ENCODE data around the gene TRAPPC3L. TPM values are rescaled to one million over a fixed set of nuclear protein-coding genes. Genes with fewer than 3 reads are reported as not detected.

Gene TRAPPC3L
- total and polyA plus RNA-seq, 9 of the 15 experiments (the other 6 are each of a cell fraction or from before 2014, with no cell fraction given), result not detected

GRCh38 chr6:116570856-116571682, 25.6 kb upstream of the TRAPPC3L start, which contains the start of gene RWDD1 (continued):
- TF ChIP-seq FOSL1 (tag; conservative IDR thresholded peaks at IDR 0.05) (no peak), XRCC3 (IDR thresholded peaks at IDR 0.05) (no peak), SPI1 (IDR thresholded peaks at IDR 0.05; ENCODE audit: borderline replicate concordance, low read depth, low read length) (no peak), FOXJ2 (tag; IDR thresholded peaks at IDR 0.05) (peak; percentile 60; the same call in 1 of the 2 replicates), MIER1 (IDR thresholded peaks at IDR 0.05; ENCODE audit: low read depth) (no peak), NR1H2 (CRISPR knock-in tag; IDR thresholded peaks at IDR 0.05) (no peak), ZMIZ1 (IDR thresholded peaks at IDR 0.05; ENCODE audit: low read depth in 2 of 2, low read length in 2 of 2) (peak; percentile 52 to 93; a peak in 3 of 4 replicates), ZNF140 (CRISPR knock-in tag; IDR thresholded peaks at IDR 0.05) (no peak), BRF2 (IDR thresholded peaks at IDR 0.05; ENCODE audit: borderline replicate concordance, insufficient read depth, insufficient read length) (no peak), MEF2D (tag; conservative IDR thresholded peaks at IDR 0.05; ENCODE audit: low read depth) (no peak), CHD7 (IDR thresholded peaks at IDR 0.05; ENCODE audit: low read depth, low read length) (no peak)
